Lower leg skin (tissue), 4 donors: ENCODE measurements around the gene NAA35. TPM values are rescaled to one million over a fixed set of nuclear protein-coding genes. Genes with fewer than 3 reads are reported as not detected.

Experiments used
- DNase-seq, 2 donors: peaks; one replicate each; pipeline ENCODE4 v3.0.0-alpha.2; 2019; ENCODE audit warnings: low spot score in 2 of 2
- H3K4me3 ChIP-seq: fragments of 200-600 bp; sonication (generic); 2 replicates; pipeline ENCODE4 v1.5.1; 2017; ENCODE audit warnings: mild to moderate bottlenecking, low read depth; ENCODE audit not compliant: poor library complexity, severe bottlenecking
- POLR2A ChIP-seq, 2 donors: fragments of 450-650 bp; IDR thresholded peaks; one replicate each; pipeline ENCODE4 v1.6.1; 2016 to 2017; ENCODE audit warnings: antibody characterized with exemption in 2 of 2, mild to moderate bottlenecking in 1 of 2, moderate library complexity in 1 of 2
- WGBS, 2 donors: methylation state at CpG; one replicate each; pipeline ENCODE4 v1.1.5; 2018; 5-methylcytosine and 5-hydroxymethylcytosine counted together
- intact Hi-C: fragments of 100-400 bp; cut with DNase I; formaldehyde crosslinking; loops from one replicate; pipeline ENCODE4 v1.15.0; 2023; ENCODE audit warnings: low total_unique reads
- total RNA-seq, 4 donors: library from RNA; depleted of rRNA; stranded (reverse); fragments of >200 nt; gene quantifications; one replicate each; pipeline ENCODE4 v1.1.0, GENCODE V29; 2016
- TF ChIP-seq, protein P1 (sequence below), 3 donors: fragments of 450-650 bp; IDR thresholded peaks; one replicate each; pipeline ENCODE4 v1.5.1; 2016; ENCODE audit warnings: antibody characterized with exemption in 3 of 3, mild to moderate bottlenecking in 3 of 3, moderate library complexity in 2 of 3

NAA35 gene
- total RNA-seq, 4 donors from 2014 or later, result 11.4 to 15.2 (median 12.3) TPM

- intact Hi-C loops, result no loop called here
- WGBS, 2 donors, result 1% methylated on average over 12 to 14 of the region's 15 CpGs
- peak overlapping the region; percentile 85 for H3K4me3 ChIP-seq
- DNase-seq, result peak in 1 of 2 donors; percentile 85
- TF ChIP-seq, protein P1, sequence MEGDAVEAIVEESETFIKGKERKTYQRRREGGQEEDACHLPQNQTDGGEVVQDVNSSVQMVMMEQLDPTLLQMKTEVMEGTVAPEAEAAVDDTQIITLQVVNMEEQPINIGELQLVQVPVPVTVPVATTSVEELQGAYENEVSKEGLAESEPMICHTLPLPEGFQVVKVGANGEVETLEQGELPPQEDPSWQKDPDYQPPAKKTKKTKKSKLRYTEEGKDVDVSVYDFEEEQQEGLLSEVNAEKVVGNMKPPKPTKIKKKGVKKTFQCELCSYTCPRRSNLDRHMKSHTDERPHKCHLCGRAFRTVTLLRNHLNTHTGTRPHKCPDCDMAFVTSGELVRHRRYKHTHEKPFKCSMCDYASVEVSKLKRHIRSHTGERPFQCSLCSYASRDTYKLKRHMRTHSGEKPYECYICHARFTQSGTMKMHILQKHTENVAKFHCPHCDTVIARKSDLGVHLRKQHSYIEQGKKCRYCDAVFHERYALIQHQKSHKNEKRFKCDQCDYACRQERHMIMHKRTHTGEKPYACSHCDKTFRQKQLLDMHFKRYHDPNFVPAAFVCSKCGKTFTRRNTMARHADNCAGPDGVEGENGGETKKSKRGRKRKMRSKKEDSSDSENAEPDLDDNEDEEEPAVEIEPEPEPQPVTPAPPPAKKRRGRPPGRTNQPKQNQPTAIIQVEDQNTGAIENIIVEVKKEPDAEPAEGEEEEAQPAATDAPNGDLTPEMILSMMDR (IDR thresholded peaks at IDR 0.05), result no peak
- no peak for TF ChIP-seq POLR2A (IDR thresholded peaks at IDR 0.05)
Observed at GRCh38 chr9:85941622-85941940, 635 bp downstream of the NAA35 start.

DNA sequence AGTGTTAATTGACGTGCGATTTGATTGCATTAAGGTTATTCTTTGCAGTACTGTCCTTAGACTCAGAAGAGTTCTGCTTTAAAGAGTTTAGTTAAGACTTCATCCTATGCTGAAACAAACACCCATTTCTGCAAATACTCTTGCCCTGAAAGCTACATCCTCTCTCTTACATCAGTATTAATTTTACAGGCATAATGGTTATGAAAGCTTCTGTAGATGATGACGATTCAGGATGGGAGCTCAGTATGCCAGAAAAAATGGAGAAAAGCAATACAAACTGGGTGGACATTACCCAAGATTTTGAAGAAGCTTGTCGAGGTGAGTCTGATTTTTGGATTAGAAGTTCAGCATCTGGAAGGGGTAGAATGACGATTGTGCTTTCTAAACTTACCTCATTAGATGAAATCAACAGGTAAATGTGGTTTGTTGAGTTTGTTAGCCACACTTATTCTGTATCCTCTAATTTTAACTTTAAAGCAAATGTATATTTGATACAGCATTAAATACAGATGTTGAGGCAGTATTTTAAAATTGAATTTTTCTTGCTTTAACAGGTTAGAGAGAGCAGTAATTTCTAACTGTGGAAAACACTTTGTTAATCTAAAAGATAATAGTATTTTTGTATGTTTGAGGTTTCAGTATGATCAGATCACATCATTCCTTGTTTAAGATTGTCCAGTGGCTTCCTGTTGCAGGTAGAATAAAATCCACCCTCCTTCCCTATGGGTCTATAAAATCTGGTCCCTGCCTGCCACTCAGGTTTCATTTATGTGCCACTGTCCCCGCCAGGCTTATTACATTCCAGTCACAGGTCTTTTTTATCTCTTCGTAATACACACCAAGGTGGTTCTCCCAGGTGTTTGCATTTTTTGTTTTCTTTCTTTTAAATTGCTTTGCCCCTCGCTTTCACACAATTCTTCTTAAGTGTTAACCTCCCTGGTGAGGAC is 1.3 kb downstream of the NAA35 start:
- no peak for TF ChIP-seq POLR2A (IDR thresholded peaks at IDR 0.05)
- TF ChIP-seq, protein P1 (IDR thresholded peaks at IDR 0.05), result no peak
- H3K4me3 ChIP-seq, result peak overlapping the region; percentile 85
- intact Hi-C loops, result no loop called here
- WGBS, 2 donors, result 40% methylated on average over 8 of the region's 8 CpGs
- no peak for DNase-seq

DNA sequence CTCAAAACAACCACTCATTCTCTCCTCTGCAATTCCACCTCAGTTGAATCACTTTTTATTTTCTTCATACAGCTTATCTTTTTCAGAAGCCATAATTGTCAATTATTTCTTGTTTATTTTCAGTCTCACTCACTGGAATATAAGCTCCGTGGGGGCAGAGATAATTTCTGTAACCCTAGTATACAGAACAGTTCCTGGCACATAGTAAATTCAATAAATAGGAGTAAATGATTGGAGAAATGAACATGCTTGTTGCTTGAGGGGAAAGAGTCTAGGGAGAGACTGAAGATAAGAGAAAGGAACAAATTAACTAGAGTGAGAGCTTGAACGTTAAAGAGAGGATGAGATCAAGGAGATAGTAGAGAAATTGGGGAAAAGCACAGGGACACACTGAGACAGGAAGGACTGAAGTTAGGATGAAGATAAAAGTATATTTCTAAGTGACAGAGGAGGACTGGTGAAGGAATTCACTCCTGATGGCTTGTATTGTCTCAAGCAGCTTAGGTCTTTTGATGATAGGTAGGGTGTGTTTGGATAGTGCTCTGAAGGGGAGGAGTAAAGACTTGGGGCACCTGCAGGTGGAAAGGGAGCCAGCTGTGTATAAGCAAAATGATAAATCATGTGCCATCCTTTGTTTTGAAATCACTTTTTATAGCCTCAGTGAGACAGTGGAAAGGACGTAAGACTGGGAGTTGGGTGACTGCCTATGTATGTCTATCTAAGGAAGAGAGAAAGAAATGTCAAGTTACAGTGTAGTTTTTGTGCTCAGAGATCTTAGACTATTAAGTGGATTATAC is 2.2 kb downstream of the NAA35 start:
- 34 to 46% methylated on average over 3 of the region's 3 CpGs for WGBS, 2 donors
- intact Hi-C loops, result no loop called here
- no peak overlapping the region for H3K4me3 ChIP-seq
- DNase-seq, result no peak
- no peak for TF ChIP-seq POLR2A (IDR thresholded peaks at IDR 0.05)
- TF ChIP-seq, protein P1 (IDR thresholded peaks at IDR 0.05), result no peak

DNA sequence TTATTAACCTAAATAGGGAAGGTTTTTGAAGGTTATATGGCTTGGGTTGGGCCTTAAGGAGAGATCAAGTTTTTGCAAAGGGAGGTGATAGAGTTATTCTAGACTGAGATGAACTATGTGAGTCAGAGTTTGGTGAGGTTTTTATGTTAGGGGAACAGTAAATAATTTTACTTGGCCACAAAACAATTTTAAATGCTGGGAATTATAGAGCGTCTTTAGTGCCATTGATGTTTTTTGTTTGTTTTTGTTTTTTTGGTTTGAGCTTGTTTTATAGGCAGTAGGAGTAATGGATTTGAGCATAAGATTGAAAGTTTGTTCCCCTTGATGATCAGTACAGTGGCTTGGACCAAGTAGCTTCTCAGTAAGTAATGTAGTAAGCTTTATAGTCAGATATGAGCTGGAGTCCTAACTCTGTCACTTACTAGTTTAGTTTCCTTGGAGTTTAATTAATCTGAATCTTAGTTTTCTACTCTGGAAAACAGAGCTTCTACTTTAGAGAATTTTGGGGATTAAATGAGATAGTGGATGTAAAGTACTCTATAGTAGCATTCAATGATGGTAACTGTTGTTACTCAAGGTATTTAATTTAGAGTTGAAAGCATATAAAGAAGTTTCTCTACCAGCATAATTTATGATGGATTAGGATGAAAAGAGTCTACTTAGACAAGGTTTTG is 2.9 kb downstream of the NAA35 start:
- 83 to 88% methylated on average over 1 of the region's 1 CpG for WGBS, 2 donors
- intact Hi-C loops, result no loop called here

GRCh38 chr9:85944672-85945071 is 3.7 kb downstream of the NAA35 start:
- WGBS, 2 donors, result 69 to 83% methylated on average over 2 of the region's 2 CpGs
- TF ChIP-seq, protein P1 (IDR thresholded peaks at IDR 0.05), result no peak
- TF ChIP-seq POLR2A (IDR thresholded peaks at IDR 0.05), result no peak
- H3K4me3 ChIP-seq, result no peak overlapping the region
- no peak for DNase-seq
- intact Hi-C loops, result no loop called here

More for the DNA sequence above, 2.9 kb downstream of the NAA35 start:
- no peak overlapping the region for H3K4me3 ChIP-seq
- TF ChIP-seq, protein P1 (IDR thresholded peaks at IDR 0.05), result no peak
- TF ChIP-seq POLR2A (IDR thresholded peaks at IDR 0.05), result no peak
- DNase-seq, result no peak
